Hepatocyte (in vitro differentiated cells): ENCODE measurements around the gene MYL6. TPM values are rescaled to one million over a fixed set of nuclear protein-coding genes. Genes with fewer than 3 reads are reported as not detected.
"Not testable (repeated sequence)": the region's sequence is repeated elsewhere in the genome, so short reads cannot be mapped to it uniquely, and the experiment has no call there.

Experiments
- DNase-seq: peaks from one replicate; pipeline ENCODE4 v3.0.0-alpha.2; 2016; ENCODE audit warnings: low spot score
- H2AFZ ChIP-seq: fragments of 200-600 bp; sonication (generic); 2 replicates; pipeline ENCODE4 v1.6.0; 2016; ENCODE audit warnings: antibody characterized with exemption, mild to moderate bottlenecking
- H3K27ac ChIP-seq: fragments of 200-600 bp; sonication (generic); 2 replicates; pipeline ENCODE4 v1.5.1; 2016; ENCODE audit warnings: mild to moderate bottlenecking
- H3K27me3 ChIP-seq: fragments of 200-600 bp; sonication (generic); 2 replicates; pipeline ENCODE4 v1.6.1; 2016
- H3K36me3 ChIP-seq: fragments of 200-600 bp; sonication (generic); replicated peaks from 2 replicates; pipeline ENCODE4 v1.5.1; 2016; ENCODE audit warnings: low read depth; ENCODE audit not compliant: insufficient read depth
- H3K4me1 ChIP-seq: fragments of 200-600 bp; sonication (generic); 2 replicates; pipeline ENCODE4 v1.5.1; 2016; ENCODE audit warnings: mild to moderate bottlenecking, moderate library complexity; ENCODE audit not compliant: insufficient read depth
- H3K4me2 ChIP-seq: fragments of 200-600 bp; sonication (generic); 2 replicates; pipeline ENCODE4 v1.6.0; 2016
- H3K4me3 ChIP-seq: fragments of 200-600 bp; sonication (generic); 2 replicates; pipeline ENCODE4 v1.5.1; 2016; ENCODE audit warnings: mild to moderate bottlenecking
- H3K79me2 ChIP-seq: fragments of 200-600 bp; sonication (generic); 2 replicates; pipeline ENCODE4 v1.6.0; 2017; ENCODE audit warnings: mild to moderate bottlenecking
- H3K9me2 ChIP-seq: fragments of 200-600 bp; sonication (generic); replicated peaks from 2 replicates; pipeline ENCODE4 v1.6.0; 2017; ENCODE audit warnings: mild to moderate bottlenecking; ENCODE audit not compliant: insufficient read depth
- H3K9me3 ChIP-seq: fragments of 200-600 bp; sonication (generic); 2 replicates; pipeline ENCODE4 v1.5.1; 2016; ENCODE audit warnings: low read depth, mild to moderate bottlenecking
- H4K20me1 ChIP-seq: fragments of 200-600 bp; sonication (generic); 2 replicates; pipeline ENCODE4 v1.6.0; 2016; ENCODE audit warnings: mild to moderate bottlenecking; ENCODE audit not compliant: insufficient read depth, poor library complexity, severe bottlenecking
- EZH2 ChIP-seq: fragments of 200-600 bp; sonication (generic); IDR thresholded peaks from 2 replicates; pipeline ENCODE4 v1.6.1; 2016; ENCODE audit warnings: antibody characterized with exemption, mild to moderate bottlenecking, borderline replicate concordance
- EZH2phosphoT487 ChIP-seq: fragments of 200-600 bp; sonication (generic); IDR thresholded peaks from one replicate; pipeline ENCODE4 v1.6.1; 2018; ENCODE audit warnings: antibody characterized with exemption, mild to moderate bottlenecking, low read depth, moderate library complexity; ENCODE audit not compliant: unreplicated experiment, severe bottlenecking
- WGBS: methylation state at CpG from one replicate; pipeline ENCODE4 v1.1.6; 2016; ENCODE audit warnings: low lambda C conversion rate; ENCODE audit errors: missing lambda C conversion rate; 5-methylcytosine and 5-hydroxymethylcytosine counted together
- polyA plus RNA-seq: library from polyadenylated mRNA; unstranded; fragments of >200 nt; fragmentation: Nextera tagmentation; extraction: Ambion mirVana; gene quantifications from 2 replicates; pipeline ENCODE4 v1.2.1, GENCODE V29; 2016
- total RNA-seq: library from RNA; depleted of rRNA; stranded (reverse); fragments of >200 nt; gene quantifications from 2 replicates; pipeline ENCODE4 v1.2.3, GENCODE V29; 2014
- TF ChIP-seq, protein P1 (sequence below): fragments of 200-600 bp; sonication (generic); IDR thresholded peaks from 2 replicates; pipeline ENCODE4 v1.5.1; 2016; ENCODE audit warnings: antibody characterized with exemption, mild to moderate bottlenecking; ENCODE audit not compliant: poor library complexity

Gene MYL6
- total and polyA plus RNA-seq, 2 experiments from 2014 or later = 1,441 to 2,273 TPM

- Histone ChIP-seq H3K36me3 (no peaks in the 10 kb centered on the region), H3K9me3 (no peaks in the 10 kb centered on the region), H3K4me1 (peaks cover 25% of the 10 kb centered on the region), H3K4me3 (no peak overlapping the region), H3K79me2 (peaks cover 34% of the 10 kb centered on the region), H3K9me2 (no peaks in the 10 kb centered on the region), H3K4me2 (no peak overlapping the region), H3K27ac (no peak overlapping the region), H3K27me3 (no peaks in the 10 kb centered on the region), H2AFZ (no peak overlapping the region), H4K20me1 (peaks cover 8% of the 10 kb centered on the region)
- WGBS = 96% methylated on average over 5 of the region's 5 CpGs
- no peak for DNase-seq
- TF ChIP-seq EZH2 (no peak), EZH2phosphoT487 (no peak)
- TF ChIP-seq, protein P1, sequence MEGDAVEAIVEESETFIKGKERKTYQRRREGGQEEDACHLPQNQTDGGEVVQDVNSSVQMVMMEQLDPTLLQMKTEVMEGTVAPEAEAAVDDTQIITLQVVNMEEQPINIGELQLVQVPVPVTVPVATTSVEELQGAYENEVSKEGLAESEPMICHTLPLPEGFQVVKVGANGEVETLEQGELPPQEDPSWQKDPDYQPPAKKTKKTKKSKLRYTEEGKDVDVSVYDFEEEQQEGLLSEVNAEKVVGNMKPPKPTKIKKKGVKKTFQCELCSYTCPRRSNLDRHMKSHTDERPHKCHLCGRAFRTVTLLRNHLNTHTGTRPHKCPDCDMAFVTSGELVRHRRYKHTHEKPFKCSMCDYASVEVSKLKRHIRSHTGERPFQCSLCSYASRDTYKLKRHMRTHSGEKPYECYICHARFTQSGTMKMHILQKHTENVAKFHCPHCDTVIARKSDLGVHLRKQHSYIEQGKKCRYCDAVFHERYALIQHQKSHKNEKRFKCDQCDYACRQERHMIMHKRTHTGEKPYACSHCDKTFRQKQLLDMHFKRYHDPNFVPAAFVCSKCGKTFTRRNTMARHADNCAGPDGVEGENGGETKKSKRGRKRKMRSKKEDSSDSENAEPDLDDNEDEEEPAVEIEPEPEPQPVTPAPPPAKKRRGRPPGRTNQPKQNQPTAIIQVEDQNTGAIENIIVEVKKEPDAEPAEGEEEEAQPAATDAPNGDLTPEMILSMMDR = no peak
Measured at GRCh38 chr12:56154818-56155217, 3.3 kb upstream of the MYL6 start.

DNA sequence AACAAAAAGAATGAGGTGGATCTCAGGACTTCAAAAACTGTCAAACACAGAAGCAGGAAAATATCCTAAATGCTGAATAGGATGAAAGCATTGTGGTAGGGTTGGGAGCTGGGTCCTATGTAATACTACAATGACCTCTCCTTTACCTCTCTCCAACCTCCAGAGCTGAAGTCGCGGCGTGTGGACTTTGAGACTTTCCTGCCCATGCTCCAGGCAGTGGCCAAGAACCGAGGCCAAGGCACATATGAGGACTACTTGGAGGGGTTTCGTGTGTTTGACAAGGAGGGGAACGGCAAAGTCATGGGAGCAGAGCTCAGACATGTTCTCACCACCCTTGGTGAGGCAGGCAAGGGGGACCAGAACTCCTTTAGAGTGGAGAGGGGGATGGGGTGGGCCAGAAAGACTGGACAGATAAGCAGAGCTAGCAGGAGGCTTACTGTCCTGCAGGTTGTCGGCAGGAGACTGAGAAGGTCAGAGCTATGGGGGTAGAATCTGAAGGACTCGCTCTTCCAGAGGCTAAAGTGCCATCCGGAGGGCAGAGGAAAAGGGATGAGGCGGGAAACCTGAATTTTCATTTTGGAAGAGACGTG, 2.8 kb upstream of the MYL6 start:
- H3K27ac ChIP-seq = no peak overlapping the region
- no peak overlapping the region for H3K4me2 ChIP-seq
- TF ChIP-seq EZH2phosphoT487 (no peak), EZH2 (no peak)
- TF ChIP-seq, protein P1 = no peak

DNA sequence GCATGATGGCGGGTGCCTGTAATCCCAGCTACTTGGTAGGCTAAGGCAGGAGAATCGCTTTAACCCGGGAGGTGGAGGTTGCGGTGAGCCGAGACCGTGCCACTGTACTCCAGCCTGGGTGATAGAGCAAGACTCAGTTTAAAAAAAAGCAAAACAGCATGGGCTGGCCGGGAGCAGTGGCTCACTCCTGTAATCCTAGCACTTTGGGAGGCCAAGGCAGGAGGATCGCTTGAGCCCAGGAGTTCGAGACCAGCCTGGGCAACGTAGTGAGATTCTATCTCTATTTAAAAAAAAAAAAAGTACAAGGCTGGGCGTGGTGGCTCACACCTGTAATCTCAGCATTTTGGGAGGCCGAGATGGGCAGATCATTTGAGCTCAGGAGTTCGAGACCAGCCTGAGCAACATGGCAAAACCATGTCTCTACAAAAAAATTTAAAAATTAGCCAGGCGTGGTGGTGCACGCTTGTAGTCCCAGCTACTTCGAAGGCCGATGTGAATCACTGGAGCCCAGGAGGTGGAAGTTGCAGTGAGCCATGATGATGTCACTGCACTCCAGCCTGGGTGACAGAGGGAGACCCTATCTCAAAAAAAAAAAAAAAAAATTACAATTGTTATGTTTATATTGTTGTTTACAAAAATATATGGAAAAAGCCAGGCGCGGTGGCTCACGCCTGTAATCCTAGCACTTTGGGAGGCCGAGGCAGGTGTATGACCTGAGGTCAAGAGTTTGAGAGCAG, 1.5 kb upstream of the MYL6 start:
- peak overlapping the region; percentile 11 for H3K4me3 ChIP-seq
- not testable (repeated sequence) for H3K27me3 ChIP-seq, DNase-seq, H3K36me3 ChIP-seq, H3K9me2 ChIP-seq, H3K9me3 ChIP-seq
- peak overlapping the region; percentile 99 for H3K27ac ChIP-seq
- H2AFZ ChIP-seq = peak overlapping the region; percentile 39
- H3K4me1 ChIP-seq = peaks cover 38% of the 10 kb centered on the region
- WGBS = 92% methylated on average over 21 of the region's 21 CpGs
- peaks cover 25% of the 10 kb centered on the region for H4K20me1 ChIP-seq
- peaks cover 50% of the 10 kb centered on the region for H3K79me2 ChIP-seq
- H3K4me2 ChIP-seq = peak overlapping the region; percentile 88

More for the DNA sequence above, 2.8 kb upstream of the MYL6 start:
- H4K20me1 ChIP-seq = peaks cover 13% of the 10 kb centered on the region
- peaks cover 30% of the 10 kb centered on the region for H3K4me1 ChIP-seq
- no peaks in the 10 kb centered on the region for H3K9me3 ChIP-seq
- H3K36me3 ChIP-seq = no peaks in the 10 kb centered on the region
- no peaks in the 10 kb centered on the region for H3K9me2 ChIP-seq
- no peak for DNase-seq
- 87% methylated on average over 11 of the region's 11 CpGs for WGBS
- H3K27me3 ChIP-seq = no peaks in the 10 kb centered on the region
- no peak overlapping the region for H2AFZ ChIP-seq
- no peak overlapping the region for H3K4me3 ChIP-seq
- peaks cover 40% of the 10 kb centered on the region for H3K79me2 ChIP-seq

- peak; percentile 87 for DNase-seq
- H3K4me1 ChIP-seq = peaks cover 38% of the 10 kb centered on the region
- TF ChIP-seq, protein P1 = peak; percentile 72
- no peak for TF ChIP-seq EZH2phosphoT487
- no peak for TF ChIP-seq EZH2
- 15% methylated on average over 39 of the region's 45 CpGs for WGBS
- no peaks in the 10 kb centered on the region for H3K36me3 ChIP-seq
- H3K4me3 ChIP-seq = peak overlapping the region; percentile 11
- H3K9me2 ChIP-seq = no peaks in the 10 kb centered on the region
- peaks cover 28% of the 10 kb centered on the region for H4K20me1 ChIP-seq
- H3K9me3 ChIP-seq = no peaks in the 10 kb centered on the region
- H2AFZ ChIP-seq = peak overlapping the region; percentile 39
- no peaks in the 10 kb centered on the region for H3K27me3 ChIP-seq
- H3K27ac ChIP-seq = peak overlapping the region; percentile 99
- H3K79me2 ChIP-seq = peaks cover 50% of the 10 kb centered on the region
- peak overlapping the region; percentile 88 for H3K4me2 ChIP-seq
Measured at GRCh38 chr12:56157201-56158028, 744 bp upstream of the MYL6 start.
